Thyroid gland (tissue), 4 donors: Measurements from ENCODE around the gene ERC1.

ENCODE experiments used
- POLR2A ChIP-seq, 2 donors: fragments of 450-650 bp; IDR thresholded peaks; one replicate each; pipeline ENCODE4 v1.6.1; 2017; ENCODE audit warnings: antibody characterized with exemption in 2 of 2, mild to moderate bottlenecking in 2 of 2, moderate library complexity in 1 of 2
- TF ChIP-seq, protein P1 (sequence below), 6 experiments: fragments of 200-600 bp in 3 of 6; fragments of 450-650 bp in 3 of 6; sonication (generic) in 3 of 6; IDR thresholded peaks; one replicate each; pipeline ENCODE4 v1.5.1; 2016 to 2019; ENCODE audit warnings: antibody characterized with exemption in 6 of 6, mild to moderate bottlenecking in 2 of 6, inconsistent platforms in 1 of 6, moderate library complexity in 1 of 6

GRCh38 chr12:1391722-1392121 is 400.7 kb downstream of the ERC1 start:
- TF ChIP-seq, protein P1, sequence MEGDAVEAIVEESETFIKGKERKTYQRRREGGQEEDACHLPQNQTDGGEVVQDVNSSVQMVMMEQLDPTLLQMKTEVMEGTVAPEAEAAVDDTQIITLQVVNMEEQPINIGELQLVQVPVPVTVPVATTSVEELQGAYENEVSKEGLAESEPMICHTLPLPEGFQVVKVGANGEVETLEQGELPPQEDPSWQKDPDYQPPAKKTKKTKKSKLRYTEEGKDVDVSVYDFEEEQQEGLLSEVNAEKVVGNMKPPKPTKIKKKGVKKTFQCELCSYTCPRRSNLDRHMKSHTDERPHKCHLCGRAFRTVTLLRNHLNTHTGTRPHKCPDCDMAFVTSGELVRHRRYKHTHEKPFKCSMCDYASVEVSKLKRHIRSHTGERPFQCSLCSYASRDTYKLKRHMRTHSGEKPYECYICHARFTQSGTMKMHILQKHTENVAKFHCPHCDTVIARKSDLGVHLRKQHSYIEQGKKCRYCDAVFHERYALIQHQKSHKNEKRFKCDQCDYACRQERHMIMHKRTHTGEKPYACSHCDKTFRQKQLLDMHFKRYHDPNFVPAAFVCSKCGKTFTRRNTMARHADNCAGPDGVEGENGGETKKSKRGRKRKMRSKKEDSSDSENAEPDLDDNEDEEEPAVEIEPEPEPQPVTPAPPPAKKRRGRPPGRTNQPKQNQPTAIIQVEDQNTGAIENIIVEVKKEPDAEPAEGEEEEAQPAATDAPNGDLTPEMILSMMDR (IDR thresholded peaks at IDR 0.05) = no peak
- no peak for TF ChIP-seq POLR2A (IDR thresholded peaks at IDR 0.05)
